HCT116 (cell line): ENCODE data around the gene FKBP5. TPM values are rescaled to one million over a fixed set of nuclear protein-coding genes. Genes with fewer than 3 reads are reported as not detected.

Experiments used
- ATAC-seq: fragments of 200-7000 bp; cut with Tn5 transposase; 2 replicates; pipeline ENCODE4 v1.9.1; 2020; ENCODE audit warnings: mild to moderate bottlenecking, moderate library complexity
- BruUV-seq: library from RNA; stranded (reverse); fragments of 400-500 nt; replicated peaks from 2 replicates; lab custom pipeline; 2021; lab: Mats Ljungman, UMichigan
- CTCF ChIA-PET: fragments of 300-600 bp; sonication (Branson Sonifier 250); formaldehyde crosslinking; loops from one replicate; lab custom pipeline; 2021; ENCODE audit warnings: antibody characterized with exemption; lab: Charles Lee
- POLR2A ChIA-PET: fragments of 300-600, 350-600 bp; sonication (Branson Sonifier 250); formaldehyde crosslinking; loops from one replicate; lab custom pipeline; 2021; ENCODE audit warnings: antibody characterized with exemption; lab: Charles Lee
- RAD21 ChIA-PET, 2 experiments: fragments of 300-600 bp; sonication (Branson Sonifier 250); formaldehyde crosslinking; loops; one replicate each; lab custom pipeline; 2023; ENCODE audit warnings: low total read pairs in 2 of 2; ENCODE audit not compliant: uncharacterized antibody in 2 of 2, unreplicated experiment in 2 of 2, low non-redundant PET in 1 of 2; lab: Charles Lee
- DNase-seq: peaks from one replicate; pipeline ENCODE4 v3.0.0-alpha.2; 2010; ENCODE audit warnings: low read depth, low spot score
- H2AFZ ChIP-seq: fragments of 200-600 bp; shearing (Covaris generic), sonication (generic); 2 replicates; pipeline ENCODE4 v1.6.1; 2017; ENCODE audit warnings: low read depth, mixed run types, mixed read lengths, antibody characterized with exemption, low read length; ENCODE audit not compliant: poor library complexity, severe bottlenecking
- H3K27ac ChIP-seq: 2 replicates; pipeline ENCODE4 v1.5.1; 2012; ENCODE audit warnings: low read depth, low read length
- H3K27me3 ChIP-seq: fragments of 200-600 bp; sonication (generic); 2 replicates; pipeline ENCODE4 v1.6.1; 2016; ENCODE audit warnings: mixed run types, low read length, mixed read lengths; ENCODE audit not compliant: insufficient read depth
- H3K36me3 ChIP-seq, 2 experiments: fragments of 200-500 bp in 1 of 2; fragments of 200-600 bp in 1 of 2; sonication (Bioruptor generic) in 1 of 2; sonication (generic) in 1 of 2; 2 replicates each; pipeline versions ENCODE4 v1.5.1 to v1.6.1; 2014 to 2016; ENCODE audit warnings: low read length in 2 of 2, inconsistent platforms in 1 of 2, mixed read lengths in 1 of 2, mixed run types in 1 of 2; ENCODE audit not compliant: insufficient read depth in 2 of 2, control insufficient read depth in 1 of 2
- H3K4me1 ChIP-seq, 2 experiments: fragments of 200-600 bp in 1 of 2; sonication (generic) in 1 of 2; 2 replicates each; pipeline versions ENCODE4 v1.5.1 to v1.6.1; 2012 to 2017; ENCODE audit warnings: low read length in 2 of 2, inconsistent platforms in 1 of 2, mild to moderate bottlenecking in 1 of 2, mixed read lengths in 1 of 2, mixed run types in 1 of 2, moderate library complexity in 1 of 2; ENCODE audit not compliant: insufficient read depth in 2 of 2, control insufficient read depth in 1 of 2
- H3K4me2 ChIP-seq: fragments of 200-600 bp; sonication (generic); 2 replicates; pipeline ENCODE4 v1.6.1; 2017; ENCODE audit warnings: mixed run types, low read length, mixed read lengths
- H3K4me3 ChIP-seq, 2 experiments: fragments of 200-600 bp in 1 of 2; sonication (generic) in 1 of 2; replicated peaks in 1 of 2; 2 replicates each; pipeline ENCODE4 v1.5.1; 2011 to 2016; ENCODE audit warnings: low read length in 2 of 2, control low read depth in 1 of 2, low read depth in 1 of 2, mild to moderate bottlenecking in 1 of 2, mixed read lengths in 1 of 2, mixed run types in 1 of 2
- H3K79me2 ChIP-seq: fragments of 200-600 bp; sonication (generic); 2 replicates; pipeline ENCODE4 v1.6.1; 2017; ENCODE audit warnings: mild to moderate bottlenecking, mixed run types, low read length, moderate library complexity, mixed read lengths; ENCODE audit not compliant: insufficient read depth
- H3K9ac ChIP-seq: fragments of 200-600 bp; sonication (generic); 2 replicates; pipeline ENCODE4 v1.6.1; 2016; ENCODE audit warnings: low read length, mixed read lengths
- H3K9me2 ChIP-seq: fragments of 200-600 bp; sonication (generic), shearing (Covaris generic); 2 replicates; pipeline ENCODE4 v1.6.1; 2017; ENCODE audit warnings: mixed run types, mild to moderate bottlenecking, moderate library complexity; ENCODE audit not compliant: insufficient read depth
- H3K9me3 ChIP-seq, 2 experiments: fragments of 200-500 bp in 1 of 2; fragments of 200-600 bp in 1 of 2; sonication (Bioruptor generic) in 1 of 2; sonication (generic) in 1 of 2; 2 replicates each; pipeline ENCODE4 v1.6.1; 2014 to 2017; ENCODE audit warnings: low read length in 2 of 2, mixed read lengths in 2 of 2, inconsistent platforms in 1 of 2, low read depth in 1 of 2, mild to moderate bottlenecking in 1 of 2, mixed run types in 1 of 2, moderate library complexity in 1 of 2; ENCODE audit not compliant: control insufficient read depth in 1 of 2, insufficient read depth in 1 of 2
- H4K20me1 ChIP-seq: fragments of 200-600 bp; sonication (generic), shearing (Covaris generic); 2 replicates; pipeline ENCODE4 v1.6.1; 2017; ENCODE audit warnings: mixed run types, mild to moderate bottlenecking, moderate library complexity; ENCODE audit not compliant: insufficient read depth
- CBX3 ChIP-seq: IDR thresholded peaks from 2 replicates; pipeline ENCODE4 v1.6.1; 2012; ENCODE audit warnings: low read depth
- EGR1 ChIP-seq: IDR thresholded peaks from 2 replicates; pipeline ENCODE4 v1.6.1; 2012; ENCODE audit warnings: low read depth
- ELF1 ChIP-seq: IDR thresholded peaks from 2 replicates; pipeline ENCODE4 v1.6.1; 2012; ENCODE audit warnings: low read depth, borderline replicate concordance
- EZH2 ChIP-seq: fragments of 200-600 bp; sonication (generic); IDR thresholded peaks from 2 replicates; pipeline ENCODE4 v1.6.1; 2017; ENCODE audit warnings: antibody characterized with exemption, mixed run types
- EZH2phosphoT487 ChIP-seq: fragments of 200-600 bp; IDR thresholded peaks from 2 replicates; pipeline ENCODE4 v1.6.1; 2018; ENCODE audit warnings: antibody characterized with exemption, borderline replicate concordance
- JUND ChIP-seq: IDR thresholded peaks from 2 replicates; pipeline ENCODE4 v1.6.1; 2012
- POLR2A ChIP-seq: IDR thresholded peaks from 2 replicates; pipeline ENCODE4 v1.7.0; 2011; ENCODE audit warnings: borderline replicate concordance; ENCODE audit not compliant: insufficient read depth, insufficient read length; ENCODE audit errors: extremely low read depth
- POLR2AphosphoS5 ChIP-seq: IDR thresholded peaks from 2 replicates; pipeline ENCODE4 v1.6.1; 2011; ENCODE audit warnings: mild to moderate bottlenecking, low read depth, low read length, moderate library complexity
- SIN3A ChIP-seq: IDR thresholded peaks from 2 replicates; pipeline ENCODE4 v1.6.1; 2012; ENCODE audit warnings: low read depth
- SP1 ChIP-seq: IDR thresholded peaks from 2 replicates; pipeline ENCODE4 v1.6.1; 2012; ENCODE audit warnings: low read depth
- SRF ChIP-seq: IDR thresholded peaks from 2 replicates; pipeline ENCODE4 v1.6.1; 2012; ENCODE audit warnings: low read depth
- YY1 ChIP-seq: IDR thresholded peaks from 2 replicates; pipeline ENCODE4 v1.6.1; 2011; ENCODE audit warnings: low read length, low read depth, moderate library complexity, mild to moderate bottlenecking; ENCODE audit not compliant: insufficient replicate concordance; ENCODE audit errors: extremely low read depth
- intact Hi-C: fragments of 100-400 bp; cut with micrococcal nuclease; formaldehyde crosslinking; loops from 2 replicates; pipeline ENCODE4 v1.10.0; 2022
- total RNA-seq: library from RNA; stranded (reverse); gene quantifications from one replicate; pipeline ENCODE4 v1.2.1, GENCODE V29; 2021; ENCODE audit not compliant: unreplicated experiment
- TF ChIP-seq, protein P1 (sequence below): IDR thresholded peaks from 2 replicates; pipeline ENCODE4 v1.6.1; 2012
- TF ChIP-seq, protein P2 (sequence below): IDR thresholded peaks from 2 replicates; pipeline ENCODE4 v1.6.1; 2011; ENCODE audit warnings: mild to moderate bottlenecking, low read length, moderate library complexity; ENCODE audit not compliant: insufficient replicate concordance; ENCODE audit errors: extremely low read depth
- TF ChIP-seq, protein P3 (sequence below): IDR thresholded peaks from 2 replicates; pipeline ENCODE4 v1.6.1; 2012
- TF ChIP-seq, protein P4 (sequence below): IDR thresholded peaks from 2 replicates; pipeline ENCODE4 v1.6.1; 2012; ENCODE audit warnings: low read depth

FKBP5 gene
- total RNA-seq, 1 experiment from 2014 or later: 50.3 TPM

DNA sequence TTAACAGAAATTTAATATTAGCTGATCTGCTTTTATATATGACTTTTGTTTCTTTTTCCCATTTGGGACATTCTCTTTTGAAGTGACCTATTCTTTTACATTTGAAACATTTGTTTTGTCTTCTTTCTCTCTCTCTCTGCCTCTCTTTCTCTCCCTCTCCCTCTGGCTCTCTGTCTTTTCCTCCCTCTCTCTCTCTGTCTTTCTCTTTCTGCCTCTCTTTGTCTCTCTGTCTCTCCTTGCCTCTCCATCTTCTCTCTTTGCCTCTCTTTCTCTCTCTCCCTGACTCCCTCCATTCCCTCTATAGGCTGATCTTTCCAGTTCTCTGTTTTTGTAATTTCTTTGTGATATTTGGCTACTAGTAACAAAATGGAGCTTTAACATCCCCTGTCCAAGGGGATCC is 124.0 kb downstream of the FKBP5 start:
- no peak overlapping the region for H3K9ac ChIP-seq
- 0 out of 2 replicates have a peak, but pooled peaks cover 17% of the 10 kb centered on the region for H3K27me3 ChIP-seq
- H3K27ac ChIP-seq: no peak overlapping the region
- ChIA-PET RAD21 (no interaction called here), POLR2A (no interaction called here)
- no peaks in the 10 kb centered on the region for H3K79me2 ChIP-seq
- no peak overlapping the region for H3K4me3 ChIP-seq
- BruUV-seq: no TSS peak
- no peaks in the 10 kb centered on the region for H3K9me3 ChIP-seq
- no peaks in the 10 kb centered on the region for H4K20me1 ChIP-seq
- no peaks in the 10 kb centered on the region for H3K9me2 ChIP-seq
- DNase-seq (no peak), ATAC-seq (no peak)
- H3K36me3 ChIP-seq: no peaks in the 10 kb centered on the region
- H3K4me1 ChIP-seq: no peaks in the 10 kb centered on the region
- H3K4me2 ChIP-seq: no peak overlapping the region
- TF ChIP-seq, protein P1, sequence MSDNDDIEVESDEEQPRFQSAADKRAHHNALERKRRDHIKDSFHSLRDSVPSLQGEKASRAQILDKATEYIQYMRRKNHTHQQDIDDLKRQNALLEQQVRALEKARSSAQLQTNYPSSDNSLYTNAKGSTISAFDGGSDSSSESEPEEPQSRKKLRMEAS: no peak
- TF ChIP-seq, protein P2, sequence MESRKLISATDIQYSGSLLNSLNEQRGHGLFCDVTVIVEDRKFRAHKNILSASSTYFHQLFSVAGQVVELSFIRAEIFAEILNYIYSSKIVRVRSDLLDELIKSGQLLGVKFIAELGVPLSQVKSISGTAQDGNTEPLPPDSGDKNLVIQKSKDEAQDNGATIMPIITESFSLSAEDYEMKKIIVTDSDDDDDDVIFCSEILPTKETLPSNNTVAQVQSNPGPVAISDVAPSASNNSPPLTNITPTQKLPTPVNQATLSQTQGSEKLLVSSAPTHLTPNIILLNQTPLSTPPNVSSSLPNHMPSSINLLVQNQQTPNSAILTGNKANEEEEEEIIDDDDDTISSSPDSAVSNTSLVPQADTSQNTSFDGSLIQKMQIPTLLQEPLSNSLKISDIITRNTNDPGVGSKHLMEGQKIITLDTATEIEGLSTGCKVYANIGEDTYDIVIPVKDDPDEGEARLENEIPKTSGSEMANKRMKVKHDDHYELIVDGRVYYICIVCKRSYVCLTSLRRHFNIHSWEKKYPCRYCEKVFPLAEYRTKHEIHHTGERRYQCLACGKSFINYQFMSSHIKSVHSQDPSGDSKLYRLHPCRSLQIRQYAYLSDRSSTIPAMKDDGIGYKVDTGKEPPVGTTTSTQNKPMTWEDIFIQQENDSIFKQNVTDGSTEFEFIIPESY: no peak
- TF ChIP-seq EZH2phosphoT487 (no peak), POLR2A (no peak), SP1 (no peak), SIN3A (no peak), JUND (no peak), EZH2 (no peak), EGR1 (no peak), YY1 (no peak), CBX3 (no peak), POLR2AphosphoS5 (no peak), SRF (no peak), ELF1 (no peak)
- TF ChIP-seq, protein P3, sequence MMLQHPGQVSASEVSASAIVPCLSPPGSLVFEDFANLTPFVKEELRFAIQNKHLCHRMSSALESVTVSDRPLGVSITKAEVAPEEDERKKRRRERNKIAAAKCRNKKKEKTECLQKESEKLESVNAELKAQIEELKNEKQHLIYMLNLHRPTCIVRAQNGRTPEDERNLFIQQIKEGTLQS: no peak
- TF ChIP-seq, protein P4, sequence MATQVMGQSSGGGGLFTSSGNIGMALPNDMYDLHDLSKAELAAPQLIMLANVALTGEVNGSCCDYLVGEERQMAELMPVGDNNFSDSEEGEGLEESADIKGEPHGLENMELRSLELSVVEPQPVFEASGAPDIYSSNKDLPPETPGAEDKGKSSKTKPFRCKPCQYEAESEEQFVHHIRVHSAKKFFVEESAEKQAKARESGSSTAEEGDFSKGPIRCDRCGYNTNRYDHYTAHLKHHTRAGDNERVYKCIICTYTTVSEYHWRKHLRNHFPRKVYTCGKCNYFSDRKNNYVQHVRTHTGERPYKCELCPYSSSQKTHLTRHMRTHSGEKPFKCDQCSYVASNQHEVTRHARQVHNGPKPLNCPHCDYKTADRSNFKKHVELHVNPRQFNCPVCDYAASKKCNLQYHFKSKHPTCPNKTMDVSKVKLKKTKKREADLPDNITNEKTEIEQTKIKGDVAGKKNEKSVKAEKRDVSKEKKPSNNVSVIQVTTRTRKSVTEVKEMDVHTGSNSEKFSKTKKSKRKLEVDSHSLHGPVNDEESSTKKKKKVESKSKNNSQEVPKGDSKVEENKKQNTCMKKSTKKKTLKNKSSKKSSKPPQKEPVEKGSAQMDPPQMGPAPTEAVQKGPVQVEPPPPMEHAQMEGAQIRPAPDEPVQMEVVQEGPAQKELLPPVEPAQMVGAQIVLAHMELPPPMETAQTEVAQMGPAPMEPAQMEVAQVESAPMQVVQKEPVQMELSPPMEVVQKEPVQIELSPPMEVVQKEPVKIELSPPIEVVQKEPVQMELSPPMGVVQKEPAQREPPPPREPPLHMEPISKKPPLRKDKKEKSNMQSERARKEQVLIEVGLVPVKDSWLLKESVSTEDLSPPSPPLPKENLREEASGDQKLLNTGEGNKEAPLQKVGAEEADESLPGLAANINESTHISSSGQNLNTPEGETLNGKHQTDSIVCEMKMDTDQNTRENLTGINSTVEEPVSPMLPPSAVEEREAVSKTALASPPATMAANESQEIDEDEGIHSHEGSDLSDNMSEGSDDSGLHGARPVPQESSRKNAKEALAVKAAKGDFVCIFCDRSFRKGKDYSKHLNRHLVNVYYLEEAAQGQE: no peak
- TF ChIP-seq, all 23 proteins: peak for 0
- no peak overlapping the region for H2AFZ ChIP-seq
- CTCF ChIA-PET: no interaction called here
- intact Hi-C loops: no loop called here
